H9 (cell line): ENCODE results near the gene SLITRK6. TPM values are rescaled to one million over a fixed set of nuclear protein-coding genes. Genes with fewer than 3 reads are reported as not detected.

Experiments
- DNase-seq: peaks from one replicate; pipeline ENCODE4 v3.0.0-alpha.2; 2017
- H2AFZ ChIP-seq: one replicate; pipeline ENCODE4 v1.6.1; 2013; ENCODE audit warnings: mild to moderate bottlenecking, low read length, control low read depth, moderate library complexity
- H2AK5ac ChIP-seq: 2 replicates; pipeline ENCODE4 v1.6.1; 2013; ENCODE audit warnings: low read length, control low read depth, mixed read lengths; ENCODE audit not compliant: insufficient read length
- H2BK120ac ChIP-seq: one replicate; pipeline ENCODE4 v1.6.1; 2013; ENCODE audit warnings: low read depth, mild to moderate bottlenecking, low read length, control low read depth, inconsistent platforms; ENCODE audit not compliant: poor library complexity, severe bottlenecking
- H2BK12ac ChIP-seq: 2 replicates; pipeline ENCODE4 v1.6.1; 2013; ENCODE audit warnings: low read length, control low read depth, mixed read lengths, low read depth; ENCODE audit not compliant: insufficient read length
- H2BK15ac ChIP-seq: 2 replicates; pipeline ENCODE4 v1.6.1; 2013; ENCODE audit warnings: low read depth, low read length, control low read depth
- H2BK20ac ChIP-seq: one replicate; pipeline ENCODE4 v1.6.1; 2013; ENCODE audit warnings: low read depth, mild to moderate bottlenecking, low read length, control low read depth, inconsistent platforms; ENCODE audit not compliant: poor library complexity, severe bottlenecking
- H2BK5ac ChIP-seq: 2 replicates; pipeline ENCODE4 v1.6.1; 2013; ENCODE audit warnings: low read length, control low read depth, mixed read lengths; ENCODE audit not compliant: insufficient read length
- H3K14ac ChIP-seq: 2 replicates; pipeline ENCODE4 v1.6.1; 2013; ENCODE audit warnings: low read length, control low read depth; ENCODE audit not compliant: insufficient read depth
- H3K18ac ChIP-seq: 2 replicates; pipeline ENCODE4 v1.6.1; 2013; ENCODE audit warnings: low read depth, mild to moderate bottlenecking, mixed read lengths, low read length, control low read depth; ENCODE audit not compliant: insufficient read length
- H3K23ac ChIP-seq: 2 replicates; pipeline ENCODE4 v1.6.1; 2013; ENCODE audit warnings: low read length, control low read depth, mixed read lengths, low read depth; ENCODE audit not compliant: insufficient read length
- H3K23me2 ChIP-seq: 2 replicates; pipeline ENCODE4 v1.6.1; 2013; ENCODE audit warnings: low read depth, mild to moderate bottlenecking, mixed read lengths, low read length, control low read depth; ENCODE audit not compliant: insufficient read length, poor library complexity, severe bottlenecking
- H3K27ac ChIP-seq: 2 replicates; pipeline ENCODE4 v1.5.1; 2013; ENCODE audit warnings: low read length, control low read depth, mixed read lengths, low read depth; ENCODE audit not compliant: insufficient read length
- H3K27me3 ChIP-seq: 2 replicates; pipeline ENCODE4 v1.6.1; 2013; ENCODE audit warnings: low read length, control low read depth, inconsistent platforms; ENCODE audit not compliant: insufficient read depth
- H3K4ac ChIP-seq: 2 replicates; pipeline ENCODE4 v1.6.1; 2013; ENCODE audit warnings: low read depth, mild to moderate bottlenecking, control low read depth, inconsistent platforms, low read length, moderate library complexity
- H3K4me1 ChIP-seq: 2 replicates; pipeline ENCODE4 v1.6.1; 2013; ENCODE audit warnings: low read length, control low read depth, inconsistent platforms; ENCODE audit not compliant: insufficient read depth
- H3K4me2 ChIP-seq: 2 replicates; pipeline ENCODE4 v1.6.1; 2013; ENCODE audit warnings: low read length, control low read depth, mixed read lengths; ENCODE audit not compliant: insufficient read length, insufficient read depth
- H3K56ac ChIP-seq: 2 replicates; pipeline ENCODE4 v1.6.1; 2013; ENCODE audit warnings: low read depth, mild to moderate bottlenecking, mixed read lengths, low read length, control low read depth; ENCODE audit not compliant: insufficient read length
- H3K79me1 ChIP-seq: 2 replicates; pipeline ENCODE4 v1.6.1; 2013; ENCODE audit warnings: low read depth, mild to moderate bottlenecking, moderate library complexity, low read length, control low read depth, inconsistent platforms; ENCODE audit not compliant: insufficient read depth, poor library complexity, severe bottlenecking
- H3K79me2 ChIP-seq: 2 replicates; pipeline ENCODE4 v1.6.1; 2013; ENCODE audit warnings: low read length, control low read depth, inconsistent platforms; ENCODE audit not compliant: insufficient read depth
- H3K9ac ChIP-seq: 2 replicates; pipeline ENCODE4 v1.6.1; 2013; ENCODE audit warnings: low read length, control low read depth, mixed read lengths; ENCODE audit not compliant: insufficient read length; ENCODE audit errors: extremely low read depth
- H3K9me3 ChIP-seq: one replicate; pipeline ENCODE4 v1.6.1; 2013; ENCODE audit warnings: low read depth, low read length, inconsistent platforms; ENCODE audit not compliant: control insufficient read depth
- H3T11ph ChIP-seq: one replicate; pipeline ENCODE4 v1.6.1; 2013; ENCODE audit warnings: mild to moderate bottlenecking, low read length, control low read depth, inconsistent platforms
- H4K20me1 ChIP-seq: one replicate; pipeline ENCODE4 v1.6.1; 2013; ENCODE audit not compliant: control insufficient read depth, insufficient read length, insufficient read depth
- H4K5ac ChIP-seq: 2 replicates; pipeline ENCODE4 v1.6.1; 2013; ENCODE audit warnings: low read depth, mild to moderate bottlenecking, mixed read lengths, low read length, control low read depth; ENCODE audit not compliant: insufficient read length
- H4K8ac ChIP-seq: replicated peaks from 2 replicates; pipeline ENCODE4 v1.6.1; 2013; ENCODE audit warnings: low read length, control low read depth, mixed read lengths, low read depth; ENCODE audit not compliant: insufficient read length
- H4K91ac ChIP-seq: 2 replicates; pipeline ENCODE4 v1.6.1; 2013; ENCODE audit warnings: low read depth, mild to moderate bottlenecking, moderate library complexity, mixed read lengths, low read length, control low read depth; ENCODE audit not compliant: insufficient read length
- H3K27ac Mint-ChIP-seq, 3 experiments: 2 replicates in 2 of 3; 3 replicates in 1 of 3; pipeline ENCODE4 v1.8.0; 2020 to 2021; ENCODE audit warnings: mixed read lengths in 3 of 3, mild to moderate bottlenecking in 1 of 3, moderate library complexity in 1 of 3
- H3K27me3 Mint-ChIP-seq: 2 replicates; pipeline ENCODE4 v1.8.0; 2021; ENCODE audit warnings: low read depth, mild to moderate bottlenecking, moderate library complexity, mixed read lengths
- H3K36me3 Mint-ChIP-seq, 3 experiments: 2 replicates in 2 of 3; 3 replicates in 1 of 3; pipeline ENCODE4 v1.8.0; 2020 to 2021; ENCODE audit warnings: low read depth in 3 of 3, mixed read lengths in 3 of 3; ENCODE audit not compliant: insufficient read depth in 1 of 3
- H3K4me1 Mint-ChIP-seq, 2 experiments: 2 replicates each; pipeline ENCODE4 v1.8.0; 2020; ENCODE audit warnings: mixed read lengths in 2 of 2
- H3K4me3 Mint-ChIP-seq, 2 experiments: 2 replicates in 1 of 2; 3 replicates in 1 of 2; pipeline ENCODE4 v1.8.0; 2020 to 2021; ENCODE audit warnings: mild to moderate bottlenecking in 2 of 2, mixed read lengths in 2 of 2, moderate library complexity in 1 of 2
- H3K9me3 Mint-ChIP-seq, 2 experiments: 2 replicates in 1 of 2; 3 replicates in 1 of 2; pipeline ENCODE4 v1.8.0; 2020; ENCODE audit warnings: mild to moderate bottlenecking in 2 of 2, mixed read lengths in 2 of 2, moderate library complexity in 1 of 2
- WGBS: extraction: QIAGEN DNeasy Blood & Tissue Kit; methylation state at CpG from one replicate; pipeline ENCODE4 v1.1.7; 2013; ENCODE audit warnings: missing lambda C conversion rate, low lambda C conversion rate, mixed read lengths; ENCODE audit not compliant: insufficient read length; ENCODE audit errors: extremely low coverage; 5-methylcytosine and 5-hydroxymethylcytosine counted together
- total RNA-seq: library from RNA; stranded (reverse); gene quantifications from 2 replicates; pipeline ENCODE4 v1.2.1, GENCODE V29; 2021
- TF ChIP-seq, protein P1 (sequence below): fragments of 200-600 bp; sonication (generic); conservative IDR thresholded peaks from 3 replicates; pipeline ENCODE4 v1.8.0; 2021; ENCODE audit warnings: antibody characterized with exemption, mild to moderate bottlenecking

Gene SLITRK6
- total RNA-seq, 1 experiment from 2014 or later = not detected

DNA sequence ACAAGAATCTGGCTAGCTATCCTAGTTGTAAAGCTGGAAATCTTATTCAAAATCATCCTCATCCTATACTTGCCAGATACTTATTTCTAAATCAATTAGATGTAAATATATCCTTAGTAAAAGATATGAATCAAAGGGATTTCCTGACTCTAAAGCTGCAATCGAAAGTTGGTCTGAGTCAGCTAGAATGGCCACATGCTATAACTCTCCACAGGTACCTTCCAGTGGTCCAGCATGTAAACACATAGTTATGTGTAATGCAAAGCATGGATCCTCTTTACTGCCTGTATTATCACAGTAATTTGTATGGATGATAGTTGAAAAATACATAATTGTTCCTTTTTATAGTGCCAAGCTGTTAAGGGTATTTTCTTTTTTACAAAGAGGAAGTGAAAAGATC is 27.4 kb downstream of the SLITRK6 start:
- Histone ChIP-seq H3K18ac (no peak overlapping the region), H3K27ac (no peak overlapping the region), H4K91ac (no peak overlapping the region), H3K4me2 (no peak overlapping the region), H3K4me1 (no peaks in the 10 kb centered on the region), H2AFZ (no peak overlapping the region), H4K8ac (no peak overlapping the region), H2BK12ac (no peak overlapping the region), H3K23me2 (no peaks in the 10 kb centered on the region), H3K9ac (no peak overlapping the region), H3K27me3 (no peaks in the 10 kb centered on the region), H2AK5ac (no peak overlapping the region), H2BK5ac (no peak overlapping the region), H4K20me1 (no peaks in the 10 kb centered on the region), H3K79me1 (no peaks in the 10 kb centered on the region), H3K79me2 (no peaks in the 10 kb centered on the region), H2BK120ac (no peak overlapping the region), H4K5ac (no peak overlapping the region), H3T11ph (no peak overlapping the region), H3K14ac (no peak overlapping the region), H2BK20ac (no peak overlapping the region), H2BK15ac (no peak overlapping the region), H3K56ac (no peak overlapping the region), H3K4ac (no peak overlapping the region), H3K9me3 (no peaks in the 10 kb centered on the region), H3K23ac (no peak overlapping the region)
- Mint-ChIP-seq H3K4me3 (no peak overlapping the region), H3K4me1 (no peaks in the 10 kb centered on the region), H3K27me3 (no peaks in the 10 kb centered on the region), H3K27ac (no peak overlapping the region; a peak in 1 of 7 replicates), H3K9me3 (peaks cover 7% of the 10 kb centered on the region in 2 experiments; a peak in 3 of 5 replicates), H3K36me3 (peaks cover 0 to 8% (median 5%) of the 10 kb centered on the region in 3 experiments; a peak in 4 of 7 replicates)
- no CpG with 5 or more reads among the region's 1 CpG for WGBS
- TF ChIP-seq, protein P1, sequence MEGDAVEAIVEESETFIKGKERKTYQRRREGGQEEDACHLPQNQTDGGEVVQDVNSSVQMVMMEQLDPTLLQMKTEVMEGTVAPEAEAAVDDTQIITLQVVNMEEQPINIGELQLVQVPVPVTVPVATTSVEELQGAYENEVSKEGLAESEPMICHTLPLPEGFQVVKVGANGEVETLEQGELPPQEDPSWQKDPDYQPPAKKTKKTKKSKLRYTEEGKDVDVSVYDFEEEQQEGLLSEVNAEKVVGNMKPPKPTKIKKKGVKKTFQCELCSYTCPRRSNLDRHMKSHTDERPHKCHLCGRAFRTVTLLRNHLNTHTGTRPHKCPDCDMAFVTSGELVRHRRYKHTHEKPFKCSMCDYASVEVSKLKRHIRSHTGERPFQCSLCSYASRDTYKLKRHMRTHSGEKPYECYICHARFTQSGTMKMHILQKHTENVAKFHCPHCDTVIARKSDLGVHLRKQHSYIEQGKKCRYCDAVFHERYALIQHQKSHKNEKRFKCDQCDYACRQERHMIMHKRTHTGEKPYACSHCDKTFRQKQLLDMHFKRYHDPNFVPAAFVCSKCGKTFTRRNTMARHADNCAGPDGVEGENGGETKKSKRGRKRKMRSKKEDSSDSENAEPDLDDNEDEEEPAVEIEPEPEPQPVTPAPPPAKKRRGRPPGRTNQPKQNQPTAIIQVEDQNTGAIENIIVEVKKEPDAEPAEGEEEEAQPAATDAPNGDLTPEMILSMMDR = no peak
- DNase-seq = no peak
